ENCODE data around the gene TYROBP.

- no peak for TF ChIP-seq CTCF (IDR thresholded peaks at IDR 0.05)
- TF ChIP-seq POLR2A (IDR thresholded peaks at IDR 0.05; ENCODE audit: low read depth) = no peak
Measured at GRCh38 chr19:35890113-35890650, 17.9 kb downstream of the TYROBP start.
